Measurements from ENCODE around the gene C3.

The C3 gene

DNA sequence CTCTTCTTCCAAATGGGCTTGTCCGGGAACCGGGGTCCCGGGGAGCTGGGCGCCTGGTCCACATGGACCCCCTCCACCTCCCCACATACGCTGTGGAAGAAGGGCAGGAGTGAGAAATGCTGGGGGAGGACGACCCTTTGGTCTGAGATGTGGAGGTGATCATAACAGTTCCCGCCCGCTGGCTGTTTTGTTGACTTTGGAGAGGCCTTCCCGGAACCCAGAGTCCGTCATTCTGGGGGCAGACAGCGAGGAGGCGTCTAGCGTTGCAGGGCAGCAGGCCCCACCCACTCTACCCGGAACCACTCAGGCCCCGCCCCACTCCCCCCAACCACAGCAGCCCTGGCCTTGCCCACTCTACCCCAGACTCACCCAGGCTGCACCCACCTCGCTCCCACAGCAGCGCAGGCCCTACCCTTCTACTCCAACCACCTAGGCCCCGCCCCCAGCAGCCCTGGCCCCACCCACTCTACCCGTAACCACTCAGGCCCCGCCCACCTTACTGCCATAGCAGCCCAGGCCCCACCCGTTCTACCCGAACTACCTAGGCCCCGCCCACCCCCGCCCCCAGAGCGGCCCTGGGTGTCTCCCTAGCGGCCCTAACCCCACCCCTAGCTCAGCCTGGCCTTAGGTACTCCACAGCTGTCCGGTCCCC, 9.8 kb upstream of the C3 start:
- no peak for DNase-seq

GRCh38 chr19:6729573-6730152, 9.2 kb upstream of the C3 start:
- no peak for DNase-seq

GRCh38 chr19:6728346-6728745, 7.9 kb upstream of the C3 start:
- DNase-seq = no peak

GRCh38 chr19:6725513-6726231, 5.2 kb upstream of the C3 start:
- no peak for DNase-seq

- DNase-seq = no peak
Measured at GRCh38 chr19:6724631-6725492, 4.4 kb upstream of the C3 start.

DNA sequence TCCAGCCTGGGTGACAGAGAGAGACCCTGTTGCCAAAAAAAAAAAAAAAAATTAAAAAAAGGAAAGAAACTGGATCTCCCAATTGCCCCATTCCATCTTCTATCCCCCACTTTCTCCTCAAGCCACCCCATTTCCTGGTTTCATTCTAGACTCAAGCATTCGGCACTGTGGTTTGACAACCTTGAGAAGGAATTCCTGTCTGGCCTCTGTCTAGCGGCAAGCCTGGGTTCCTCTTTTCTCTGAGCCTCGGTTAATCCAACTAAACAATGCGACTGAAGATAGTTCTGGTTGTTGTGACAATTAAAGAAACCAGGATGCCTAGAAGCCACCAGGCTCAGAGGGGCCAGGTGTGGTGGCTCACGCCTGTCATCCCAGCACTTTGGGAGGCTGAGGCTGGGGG, 3.3 kb upstream of the C3 start:
- no peak for DNase-seq

DNA sequence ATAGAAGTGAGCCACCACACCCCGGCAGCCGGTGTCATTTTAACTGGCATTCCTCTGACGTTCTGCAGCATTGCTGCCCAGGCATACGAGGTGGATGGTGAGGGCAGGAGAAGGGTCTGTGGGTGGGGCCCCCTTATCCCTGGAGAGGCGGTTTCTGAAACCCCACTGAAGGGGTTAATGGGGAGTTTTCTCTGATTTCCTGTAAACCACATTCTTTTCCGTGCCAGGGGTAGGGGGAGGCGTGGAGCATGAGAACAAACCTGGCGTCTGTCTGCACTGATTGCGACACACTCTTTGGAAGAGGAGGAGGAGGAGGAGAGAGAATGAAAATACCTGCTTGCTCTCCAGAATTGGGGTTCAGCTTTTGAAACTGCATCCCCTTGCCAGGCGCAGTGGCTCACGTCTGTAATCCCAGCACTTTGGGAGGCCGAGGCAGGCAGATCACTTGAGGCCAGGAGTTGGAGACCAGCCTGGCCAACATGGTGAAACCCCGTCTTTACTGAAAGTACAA, 2.7 kb upstream of the C3 start:
- DNase-seq = no peak

DNA sequence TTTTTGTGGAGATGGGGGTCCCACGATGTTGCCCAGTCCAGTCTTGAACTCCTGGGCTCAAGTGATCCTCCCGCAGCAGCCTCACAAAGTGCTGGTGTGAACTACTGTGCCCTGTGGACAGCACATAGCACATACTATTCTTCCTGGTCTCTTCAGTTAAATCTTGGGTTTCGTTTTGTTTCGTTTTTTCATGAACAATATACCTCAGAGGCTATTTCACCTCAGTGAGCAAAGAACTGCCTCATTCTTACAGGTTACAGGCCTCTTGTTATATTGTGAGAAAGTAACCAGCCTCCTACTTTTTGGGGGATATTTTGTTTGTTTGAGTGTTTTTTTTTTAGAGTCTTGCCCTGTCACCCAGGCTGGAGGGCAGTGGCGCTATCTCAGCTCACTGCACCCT, 1.3 kb upstream of the C3 start:
- DNase-seq = no peak

GRCh38 chr19:6721138-6721474, 656 bp upstream of the C3 start:
- DNase-seq = no peak

DNA sequence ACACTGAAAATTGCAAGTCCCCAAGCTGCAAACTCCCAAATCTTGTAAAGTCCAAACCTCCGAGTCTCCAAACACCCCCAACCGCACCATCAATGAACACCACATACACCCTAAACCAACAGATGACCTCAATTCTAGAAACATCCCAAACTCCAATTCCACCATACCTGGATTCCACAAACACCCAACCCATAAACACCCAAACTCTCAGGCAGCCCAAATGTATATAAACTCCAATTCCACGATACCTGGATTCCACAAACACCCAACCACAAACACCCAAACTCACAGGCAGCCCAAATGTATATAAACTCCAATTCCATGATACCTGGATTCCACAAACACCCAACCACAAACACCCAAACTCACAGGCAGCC, 470 bp downstream of the C3 start:
- no peak for DNase-seq

GRCh38 chr19:6719540-6719861, 949 bp downstream of the C3 start:
- DNase-seq = no peak

GRCh38 chr19:6718741-6719539, 1.5 kb downstream of the C3 start:
- DNase-seq = no peak

- no peak for DNase-seq
Measured at GRCh38 chr19:6718111-6718740, 2.2 kb downstream of the C3 start.

- DNase-seq = no peak
Measured at GRCh38 chr19:6717441-6717971, 2.9 kb downstream of the C3 start.

- no peak for DNase-seq
Measured at GRCh38 chr19:6717036-6717435, 3.4 kb downstream of the C3 start.

DNA sequence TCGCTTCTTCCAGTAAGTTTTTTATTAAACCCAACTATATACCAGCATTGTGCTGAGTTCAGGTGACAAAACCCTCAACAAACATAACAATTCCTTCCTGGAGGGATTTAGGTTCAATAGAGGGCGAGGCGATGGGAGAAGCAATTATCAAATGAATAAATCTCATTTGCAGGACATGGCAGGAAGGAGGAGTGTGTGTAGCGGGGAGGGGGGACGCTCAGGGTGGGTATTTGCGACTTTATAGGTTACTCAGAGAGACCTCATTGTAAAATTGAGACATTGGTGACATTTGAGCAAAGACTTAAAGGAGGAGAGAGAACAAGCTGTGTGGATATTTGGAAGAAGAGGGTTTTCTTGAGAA, 3.9 kb downstream of the C3 start:
- no peak for DNase-seq

DNA sequence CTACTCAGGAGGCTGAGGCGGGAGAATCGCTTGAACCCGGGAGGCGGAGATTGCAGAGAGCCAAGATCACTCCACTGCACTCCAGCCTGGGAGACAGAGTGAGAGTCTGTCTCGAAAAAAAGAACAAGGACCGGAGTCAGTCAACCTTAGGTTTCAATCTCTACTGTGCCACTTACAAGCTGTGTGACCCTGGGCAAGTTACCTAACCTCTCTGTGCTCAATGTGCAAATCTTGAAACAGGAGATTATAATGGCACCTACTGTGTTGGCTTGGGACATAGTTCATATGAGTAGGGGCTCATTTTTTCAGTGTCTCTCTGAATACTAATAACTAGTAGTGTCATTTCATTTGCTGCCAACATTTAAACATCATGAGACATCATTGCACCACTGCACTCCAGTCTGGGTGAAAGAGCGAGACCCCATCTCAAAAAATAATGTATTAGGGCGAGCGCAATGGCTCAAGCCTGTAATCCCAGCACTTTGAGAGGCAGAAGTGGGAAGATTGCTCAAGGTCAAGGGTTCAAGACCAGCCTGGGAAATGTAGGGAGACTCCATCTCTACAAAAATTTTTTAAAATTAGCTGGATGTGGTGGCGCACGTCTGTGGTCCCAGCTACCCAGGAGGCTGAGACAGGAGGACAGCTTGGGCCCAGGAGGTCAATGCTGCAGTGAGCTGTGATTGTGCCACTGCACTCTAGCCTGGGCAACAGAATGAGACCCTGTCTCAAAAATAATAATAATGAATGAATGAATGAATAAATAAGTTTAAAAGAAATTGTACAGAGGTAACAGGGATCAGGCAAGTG, 5.5 kb downstream of the C3 start:
- no peak for DNase-seq

DNA sequence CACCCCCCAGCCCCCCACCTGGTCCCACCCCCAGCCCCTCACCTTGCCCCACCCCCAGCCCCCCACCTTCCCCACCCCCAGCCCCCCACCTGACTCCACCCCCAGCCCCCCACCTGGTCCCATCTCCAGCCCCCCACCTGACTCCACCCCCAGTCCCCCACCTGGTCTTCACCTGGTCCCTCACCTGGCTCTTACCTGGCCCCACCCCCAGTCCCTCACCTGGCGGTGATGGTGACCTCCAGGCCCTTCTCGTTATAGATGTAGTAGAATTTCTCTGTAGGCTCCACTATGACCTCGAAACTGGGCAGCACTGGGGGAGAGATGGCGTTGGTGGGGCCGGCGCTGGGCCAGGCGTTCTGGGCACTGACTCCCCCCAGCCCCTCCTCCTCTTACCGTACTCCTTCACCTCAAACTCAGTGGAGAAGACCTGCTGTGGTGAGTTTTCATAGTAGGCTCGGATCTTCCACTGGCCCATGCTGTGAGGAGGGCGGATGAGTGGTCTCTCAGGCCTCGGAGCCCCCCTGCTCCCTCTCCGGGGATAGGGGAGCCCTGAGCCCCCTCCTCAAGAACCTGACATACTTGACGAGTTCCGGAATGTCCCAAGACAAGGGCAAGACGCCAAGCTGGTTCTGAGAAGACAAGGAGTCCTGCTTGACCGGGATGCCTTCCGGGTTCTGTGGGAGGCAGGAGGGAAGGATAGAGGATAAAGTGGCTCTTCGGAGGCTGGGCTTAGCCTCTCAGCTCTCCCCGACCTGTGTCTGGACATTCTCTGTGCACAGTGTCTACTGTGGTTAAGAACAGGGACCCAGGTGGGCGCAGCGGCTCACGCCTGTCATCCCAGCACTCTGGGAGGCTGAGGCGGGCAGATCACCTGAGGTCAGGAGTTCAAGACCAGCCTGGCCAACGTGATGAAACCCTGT, 6.4 kb downstream of the C3 start:
- no peak for DNase-seq

GRCh38 chr19:6712692-6713670, 7.5 kb downstream of the C3 start:
- no peak for DNase-seq

Data from NCI-H345 (cell line).